SHP77 (cell line): ENCODE measurements around the gene KLHL13.
"Not testable (repeated sequence)": the region's sequence is repeated elsewhere in the genome, so short reads cannot be mapped to it uniquely, and the experiment has no call there.

Source experiments
- DNase-seq, 2 experiments: peaks; one replicate each; lab custom pipeline; 2025; lab: John Stamatoyannopoulos, UW

Gene KLHL13, protein sequence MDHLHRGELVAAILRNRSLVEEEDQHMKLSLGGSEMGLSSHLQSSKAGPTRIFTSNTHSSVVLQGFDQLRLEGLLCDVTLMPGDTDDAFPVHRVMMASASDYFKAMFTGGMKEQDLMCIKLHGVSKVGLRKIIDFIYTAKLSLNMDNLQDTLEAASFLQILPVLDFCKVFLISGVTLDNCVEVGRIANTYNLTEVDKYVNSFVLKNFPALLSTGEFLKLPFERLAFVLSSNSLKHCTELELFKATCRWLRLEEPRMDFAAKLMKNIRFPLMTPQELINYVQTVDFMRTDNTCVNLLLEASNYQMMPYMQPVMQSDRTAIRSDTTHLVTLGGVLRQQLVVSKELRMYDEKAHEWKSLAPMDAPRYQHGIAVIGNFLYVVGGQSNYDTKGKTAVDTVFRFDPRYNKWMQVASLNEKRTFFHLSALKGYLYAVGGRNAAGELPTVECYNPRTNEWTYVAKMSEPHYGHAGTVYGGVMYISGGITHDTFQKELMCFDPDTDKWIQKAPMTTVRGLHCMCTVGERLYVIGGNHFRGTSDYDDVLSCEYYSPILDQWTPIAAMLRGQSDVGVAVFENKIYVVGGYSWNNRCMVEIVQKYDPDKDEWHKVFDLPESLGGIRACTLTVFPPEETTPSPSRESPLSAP

DNA sequence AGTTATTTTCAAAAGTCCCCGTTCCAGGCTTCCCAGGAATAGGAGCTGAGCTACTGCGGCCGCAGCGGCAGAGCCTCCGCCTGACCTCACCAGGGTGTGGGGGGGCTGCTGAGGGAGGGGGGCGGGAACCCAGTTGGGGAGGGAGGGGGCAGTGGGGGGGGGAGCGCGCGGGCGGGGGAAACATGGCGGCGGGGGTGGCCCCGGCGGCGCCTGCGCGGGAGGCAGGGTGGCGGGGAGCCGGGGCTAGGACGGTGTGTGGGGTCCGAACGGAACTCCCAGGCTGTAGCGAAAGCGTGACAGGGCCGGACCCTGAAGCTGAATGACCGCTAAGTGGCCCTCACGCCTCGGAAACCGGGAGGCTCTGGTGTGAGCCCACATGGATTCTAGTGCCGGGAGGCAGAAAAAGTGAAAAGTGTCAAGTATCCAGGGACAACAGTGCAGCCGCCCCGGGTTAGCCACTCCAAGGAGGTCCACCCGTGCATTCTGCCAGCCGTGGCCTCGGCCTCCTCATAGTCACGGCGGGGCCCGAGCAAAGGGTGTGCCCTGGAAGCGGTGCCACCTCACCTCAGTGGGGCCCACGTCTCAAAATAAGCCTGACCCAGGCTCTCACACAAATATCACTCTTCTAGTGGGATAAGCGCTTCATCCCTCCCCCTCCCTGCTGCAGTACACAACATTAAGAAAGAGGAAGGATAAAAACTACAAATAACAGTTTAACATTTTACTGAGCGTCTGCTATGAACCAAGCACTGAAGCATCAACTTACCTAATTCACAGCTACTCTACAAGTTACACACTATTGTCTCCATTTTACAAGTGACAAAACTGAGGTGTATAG, at the start of gene KLHL13:
KLHL13 (minus strand) TSS at position 98 of the 838 bp plus-strand sequence. CDS start 88,337 bp downstream, outside the sequence.
- DNase-seq = peak in 1 of 2 experiments; percentile 2

DNA sequence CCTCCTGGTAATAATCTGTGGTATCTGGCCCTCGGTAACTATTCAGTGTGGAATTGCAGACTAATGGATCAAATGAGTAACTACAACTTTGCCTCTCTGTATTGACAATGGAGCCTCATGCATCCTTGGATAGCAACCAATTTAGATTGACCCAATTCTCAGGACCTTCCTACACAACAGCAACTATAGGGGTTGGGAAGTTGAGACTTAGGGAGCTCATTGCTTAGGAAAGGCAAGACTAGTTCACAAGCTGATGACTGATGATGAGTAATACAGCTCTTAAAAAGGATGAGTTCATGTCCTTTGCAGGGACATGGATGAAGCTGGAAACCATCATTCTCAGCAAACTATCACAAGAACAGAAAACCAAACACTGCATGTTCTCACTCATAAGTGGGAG, 47.5 kb upstream of the KLHL13 start:
- DNase-seq = no peak

DNA sequence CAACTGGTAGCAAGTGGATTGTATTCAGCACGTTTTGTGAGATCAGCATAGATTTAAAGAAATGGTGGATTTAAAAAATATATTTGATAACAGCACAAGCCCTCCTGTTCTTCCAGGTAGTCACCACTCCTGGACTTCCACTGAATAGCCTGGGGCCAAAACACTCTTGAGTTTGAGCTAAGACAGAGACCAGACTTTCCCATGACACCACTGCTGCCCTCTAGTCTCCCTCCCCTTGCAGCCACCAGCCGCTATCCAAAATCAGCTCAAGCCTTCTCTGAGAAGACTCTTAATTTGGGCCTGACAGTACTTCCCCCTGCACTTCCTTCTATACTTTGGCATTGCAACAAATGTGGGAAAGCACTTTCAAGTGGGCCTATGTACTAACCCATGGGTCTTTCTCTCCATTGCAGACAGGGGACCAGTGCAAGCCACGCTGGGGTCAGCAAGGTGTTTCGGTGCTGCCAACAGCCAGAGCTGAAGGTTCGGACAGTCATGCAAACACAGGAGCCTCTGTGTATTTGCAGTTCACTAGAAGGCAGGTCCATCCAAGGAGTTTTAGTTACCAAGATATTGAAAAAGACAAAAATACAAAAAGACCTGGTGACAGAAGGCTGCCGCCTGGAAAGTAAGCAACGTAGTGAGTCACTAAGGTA, 40.5 kb upstream of the KLHL13 start:
- DNase-seq = no peak

DNA sequence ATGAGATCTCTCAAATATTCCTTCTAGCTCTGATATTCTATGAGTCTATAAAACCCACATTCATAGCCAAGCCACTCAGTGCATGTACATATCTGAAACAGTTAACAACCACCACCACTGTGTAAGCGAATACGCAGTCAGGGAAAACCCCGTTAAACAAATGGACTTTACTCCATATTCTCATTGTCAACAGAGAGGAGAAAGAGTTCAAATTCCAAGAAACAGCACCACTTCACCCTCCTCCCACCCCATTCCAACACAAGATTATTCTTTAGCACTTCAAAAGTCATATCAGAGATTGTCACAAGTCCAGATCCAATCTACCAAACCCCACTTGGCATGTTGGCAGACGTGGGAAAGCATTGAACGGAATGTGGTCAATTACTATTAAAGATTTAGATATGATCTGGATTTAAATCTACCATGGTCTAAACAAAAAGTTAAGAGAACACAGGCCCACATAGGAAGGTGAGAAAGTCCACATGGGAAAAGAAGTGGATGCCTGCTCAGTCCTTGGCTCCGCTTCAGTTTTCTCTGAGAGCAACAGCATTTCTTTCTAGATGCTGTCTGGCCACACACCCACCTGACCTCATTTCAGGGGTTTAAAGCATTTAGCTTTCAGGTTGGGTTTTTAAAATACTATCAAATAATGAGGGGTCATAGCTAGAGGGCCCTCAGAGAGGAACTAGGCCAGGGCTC, 39.8 kb upstream of the KLHL13 start:
- no peak for DNase-seq

DNA sequence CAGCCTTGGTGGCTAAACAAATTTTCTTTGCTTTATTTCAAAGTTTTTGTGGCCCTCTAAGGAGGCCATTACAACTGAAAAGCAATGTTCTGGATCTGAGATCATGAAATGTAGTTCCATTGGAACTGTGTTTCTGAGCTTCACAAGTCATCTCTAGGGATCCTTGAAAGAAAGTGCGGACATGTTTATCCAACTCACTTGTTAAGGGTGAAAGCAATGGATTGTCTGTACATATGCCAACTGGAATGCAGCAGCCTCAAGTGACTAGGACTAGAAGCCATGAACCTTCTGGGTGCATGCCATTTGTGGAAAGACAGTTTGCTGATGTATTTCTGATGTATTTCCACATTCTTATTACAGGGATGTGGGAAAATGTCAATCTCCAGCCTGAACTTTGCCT, 36.7 kb upstream of the KLHL13 start:
- no peak for DNase-seq

DNA sequence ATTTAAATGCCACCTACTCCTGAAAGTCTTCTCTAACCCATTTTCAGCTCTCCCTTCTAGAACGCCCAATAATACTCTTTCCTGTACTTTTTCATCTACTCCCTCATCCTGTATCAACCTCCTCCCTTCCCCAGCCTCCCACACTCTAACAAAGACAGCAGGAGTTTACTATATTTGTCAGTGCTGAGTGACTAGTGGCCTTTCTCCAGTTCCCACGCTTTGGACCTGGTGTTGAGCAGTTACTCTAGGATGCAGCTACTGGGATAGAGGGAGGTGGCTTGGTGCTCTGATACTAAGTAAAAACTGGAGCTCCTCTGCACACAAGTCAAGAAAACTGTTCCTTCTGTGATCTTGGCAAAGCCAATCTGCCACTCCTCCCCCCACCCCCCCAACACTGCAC, 36.1 kb upstream of the KLHL13 start:
- no peak for DNase-seq

DNA sequence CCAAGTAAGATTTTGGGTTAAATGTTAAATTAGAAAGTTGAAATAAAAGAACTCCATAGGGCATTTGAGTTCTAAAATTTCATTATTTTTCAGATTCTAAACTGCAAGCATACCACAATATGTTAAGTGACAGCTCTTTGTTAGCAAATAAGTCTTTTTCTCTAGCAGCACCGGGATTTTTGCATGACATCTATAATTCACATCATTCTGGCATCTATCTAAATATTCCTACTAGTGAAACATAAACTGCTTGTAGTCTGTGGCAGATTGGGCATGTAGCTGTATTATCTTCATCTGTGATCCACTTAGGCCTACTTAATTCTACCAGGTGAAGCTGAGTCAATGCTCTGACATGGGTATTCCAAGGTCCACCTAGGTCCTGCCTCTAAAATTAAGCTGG, 32.1 kb upstream of the KLHL13 start:
- no peak for DNase-seq

DNA sequence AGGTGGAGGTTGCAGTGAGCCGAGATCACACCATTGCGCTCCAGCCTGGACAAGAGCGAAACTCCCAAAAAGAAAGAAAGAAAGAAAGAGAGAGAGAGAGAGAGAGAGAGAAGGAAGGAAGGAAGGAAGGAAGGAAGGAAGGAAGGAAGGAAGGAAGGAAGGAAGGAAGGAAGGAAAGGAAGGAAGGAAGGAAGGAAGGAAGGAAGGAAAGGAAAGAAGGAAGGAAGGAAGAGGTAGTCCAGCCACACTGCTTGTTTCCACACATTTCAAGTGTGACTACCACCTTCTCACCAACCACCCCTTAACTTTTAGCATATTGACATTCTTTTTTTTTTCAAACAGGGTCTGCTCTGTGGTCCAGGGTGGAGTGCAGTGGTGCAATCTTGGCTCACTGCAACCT, 31.2 kb upstream of the KLHL13 start:
- not testable (repeated sequence) for DNase-seq

DNA sequence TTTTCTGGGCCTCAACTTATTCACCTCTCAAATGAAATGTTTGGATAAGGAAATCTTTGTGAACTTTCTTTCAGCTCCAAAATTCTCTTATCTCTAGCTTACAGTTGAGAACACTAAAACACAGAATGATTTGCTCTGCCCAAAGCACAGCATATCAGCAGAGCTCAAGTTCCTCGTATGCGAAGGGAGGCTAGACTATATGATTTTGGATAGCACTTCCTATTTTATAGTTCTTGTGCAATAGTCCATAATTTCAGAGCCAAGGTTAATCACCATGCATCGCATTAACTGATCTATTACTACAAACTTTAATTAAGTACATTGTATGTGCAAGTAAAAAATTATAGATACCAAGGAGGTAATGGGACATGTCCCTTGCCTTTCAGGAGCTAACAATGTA, 27.0 kb upstream of the KLHL13 start:
- DNase-seq = no peak

DNA sequence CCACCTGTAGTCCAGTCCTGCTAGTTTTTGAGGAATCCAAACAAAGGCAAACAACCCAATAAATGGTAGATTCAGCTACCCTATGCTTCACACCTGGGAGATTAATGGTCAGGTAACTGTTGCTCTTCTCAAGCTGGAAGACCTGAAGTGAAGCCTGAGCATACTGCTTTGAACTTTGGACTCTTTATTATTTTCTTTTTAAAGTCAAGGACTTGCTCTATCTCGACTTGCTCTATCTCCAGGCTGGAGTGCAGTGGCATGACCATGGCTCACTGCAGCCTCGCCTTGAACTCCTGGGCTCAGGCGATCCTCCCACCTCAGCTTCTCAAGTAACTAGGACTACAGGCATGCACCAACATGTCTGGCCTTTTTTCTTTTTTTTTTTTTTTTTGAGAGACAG, 14.7 kb upstream of the KLHL13 start:
- no peak for DNase-seq

DNA sequence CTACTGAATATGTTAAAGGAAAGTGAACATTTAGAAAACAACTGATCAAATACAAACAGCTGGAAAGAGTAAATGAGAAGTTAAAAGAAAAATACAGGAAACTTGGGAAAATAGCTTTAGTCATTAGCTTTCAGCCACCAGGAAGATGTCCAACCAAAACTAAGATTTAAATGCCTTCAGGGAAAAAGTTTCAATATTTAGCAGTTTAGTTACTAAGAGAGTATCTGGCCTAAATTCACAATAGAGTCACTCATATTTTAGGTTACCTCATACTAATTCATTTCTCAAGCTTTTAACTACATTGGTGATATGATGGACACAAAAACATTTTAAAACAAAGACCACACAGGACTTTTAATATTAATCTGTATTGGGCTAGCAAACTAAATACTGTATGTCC, 13.1 kb upstream of the KLHL13 start:
- no peak for DNase-seq

DNA sequence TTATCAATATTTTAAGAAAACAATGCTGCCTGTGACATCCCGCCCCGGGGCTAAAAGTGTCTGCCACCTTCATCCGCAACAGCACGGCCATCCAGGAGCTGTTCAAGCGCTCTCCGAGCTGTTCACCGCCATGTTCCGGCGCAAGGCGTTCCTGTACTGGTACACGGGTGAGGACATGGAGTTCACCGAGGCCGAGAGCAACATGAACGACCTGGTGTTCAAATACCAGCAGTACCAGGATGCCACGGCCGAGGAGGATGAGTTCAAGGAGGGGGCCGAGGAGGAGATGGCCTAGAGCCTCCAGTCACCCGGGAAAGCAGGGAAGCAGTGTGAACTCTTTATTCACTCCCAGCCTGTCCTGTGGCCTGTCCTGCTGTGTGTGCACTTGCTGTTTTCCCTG, 12.1 kb upstream of the KLHL13 start:
- no peak for DNase-seq

DNA sequence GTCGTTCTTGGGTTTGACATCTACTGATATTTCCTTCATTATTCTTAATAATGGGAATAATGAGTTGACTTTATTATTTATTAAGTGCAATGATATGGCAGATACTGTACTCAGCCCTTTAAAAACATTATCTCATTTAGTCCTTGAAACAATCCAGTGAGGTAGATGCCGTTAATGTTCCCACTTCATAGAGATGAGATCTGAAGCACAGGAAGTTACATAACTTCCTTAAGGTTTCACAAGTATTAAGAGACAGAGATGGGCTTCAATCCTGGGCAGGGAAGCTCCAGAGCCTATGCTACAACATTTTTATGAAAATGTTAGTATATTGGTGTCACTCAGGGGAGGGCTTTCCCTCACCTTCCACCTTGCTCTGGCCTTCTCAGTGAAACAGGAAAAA, 9.7 kb upstream of the KLHL13 start:
- DNase-seq = no peak

DNA sequence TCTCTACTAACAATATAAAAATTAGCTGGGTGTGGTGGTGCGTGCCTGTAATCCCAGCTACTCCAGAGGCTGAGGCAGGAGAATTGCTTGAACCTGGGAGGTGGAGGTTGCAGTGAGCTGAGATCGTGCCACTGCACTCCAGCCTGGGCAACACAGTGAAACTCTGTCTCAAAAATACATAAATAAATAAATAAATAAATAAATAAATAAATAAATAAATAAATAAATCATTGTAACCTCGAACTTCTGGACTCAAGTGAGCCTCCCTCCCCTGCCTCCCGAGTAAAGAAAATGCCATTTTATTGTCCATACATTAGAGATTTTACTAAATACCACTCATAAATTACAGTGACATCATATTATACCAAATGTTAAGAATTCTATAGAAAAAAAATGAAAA, 7.6 kb upstream of the KLHL13 start:
- not testable (repeated sequence) for DNase-seq

DNA sequence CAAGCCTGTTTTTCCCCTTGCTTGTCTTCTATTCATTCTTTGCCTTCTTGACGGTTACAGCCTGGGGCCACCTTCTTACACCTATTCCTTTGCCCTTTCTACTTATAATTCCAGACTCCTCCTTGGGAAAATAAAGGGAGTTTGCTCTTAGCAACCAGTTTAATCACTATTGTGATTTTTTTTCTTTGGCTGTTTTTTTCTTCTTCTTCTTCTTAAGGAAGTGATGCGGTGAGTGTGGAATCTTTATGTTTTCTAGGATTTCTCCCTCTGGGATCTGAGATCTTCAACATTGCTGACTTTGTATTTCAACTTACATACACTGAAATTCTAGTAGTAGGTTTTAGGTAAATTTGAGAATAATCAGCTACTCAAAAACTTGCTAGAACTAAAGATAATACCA, 1.1 kb upstream of the KLHL13 start:
- DNase-seq = no peak

DNA sequence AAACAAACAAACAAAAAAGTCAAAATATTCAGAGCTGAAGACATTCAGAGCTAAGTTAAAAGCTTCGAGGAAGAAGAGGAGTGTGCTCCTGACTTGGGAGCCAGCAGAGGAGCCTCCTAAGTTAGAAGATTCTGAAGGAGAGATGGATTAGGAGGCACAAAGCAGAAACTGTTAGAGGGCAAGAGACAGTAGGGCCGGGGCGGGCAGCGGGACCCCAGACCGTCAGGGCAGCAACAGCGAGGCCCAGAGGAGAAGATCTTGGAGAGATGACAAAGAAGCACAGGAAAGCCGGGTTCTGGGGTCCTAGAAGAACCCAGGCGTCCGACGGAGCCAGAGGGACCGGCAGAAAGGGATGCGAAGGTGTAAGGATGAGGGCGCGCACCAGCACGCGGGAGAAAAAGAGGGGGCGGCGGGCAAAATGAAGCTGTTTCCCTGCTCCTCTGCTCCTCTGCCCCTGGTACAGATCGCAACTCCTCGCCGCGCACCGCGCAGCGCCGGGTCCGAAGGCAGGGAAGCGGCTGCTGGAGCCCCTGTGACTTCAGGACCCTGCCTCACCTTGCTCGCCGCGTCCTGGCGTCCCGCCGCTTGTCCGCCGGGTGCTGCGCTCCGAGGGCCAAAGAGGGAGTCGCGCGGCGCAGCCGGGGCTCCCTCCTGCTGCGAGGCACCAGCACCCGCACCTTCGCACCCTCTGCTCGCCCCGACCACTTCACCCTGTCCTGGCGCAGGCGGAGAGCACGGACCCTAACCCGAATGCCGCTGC, 477 bp downstream of the KLHL13 start:
- no peak for DNase-seq

DNA sequence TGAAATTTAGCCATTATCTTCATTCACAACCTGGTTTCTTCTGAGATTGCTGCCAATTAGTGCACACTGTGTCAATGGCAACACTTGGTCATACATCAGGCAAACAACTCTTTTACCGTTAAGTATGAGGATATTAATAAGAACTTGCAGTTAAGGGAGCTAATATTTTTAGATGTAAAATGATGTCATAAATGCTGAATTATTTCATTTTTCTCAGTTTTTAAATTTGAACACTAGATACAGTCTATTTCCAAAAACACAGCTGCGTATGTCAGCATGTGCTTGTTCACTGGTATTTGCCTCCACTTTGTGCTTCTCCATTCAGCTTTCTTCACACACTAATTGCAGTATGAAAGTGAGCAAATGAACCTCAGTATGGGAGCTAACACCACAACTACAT, 1.6 kb downstream of the KLHL13 start:
- DNase-seq = no peak

DNA sequence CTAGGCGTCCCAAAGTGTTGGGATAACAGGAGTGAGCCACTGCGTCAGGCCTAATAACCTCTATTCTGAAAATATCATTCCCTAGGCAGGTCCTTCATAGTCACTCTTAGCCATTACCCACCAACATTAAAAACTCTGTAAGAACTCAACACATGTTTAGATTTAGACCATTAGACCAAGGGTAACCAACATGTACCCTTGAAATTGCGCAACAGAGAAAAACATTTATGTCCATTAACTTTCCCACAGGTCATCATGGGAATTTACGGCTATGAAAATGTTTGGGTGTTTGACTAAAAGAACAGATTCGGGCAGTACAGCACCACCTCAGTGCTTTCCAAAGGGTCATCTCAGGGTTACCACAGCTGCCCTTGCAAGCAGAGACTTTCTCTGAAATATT, 7.5 kb downstream of the KLHL13 start:
- DNase-seq = no peak

DNA sequence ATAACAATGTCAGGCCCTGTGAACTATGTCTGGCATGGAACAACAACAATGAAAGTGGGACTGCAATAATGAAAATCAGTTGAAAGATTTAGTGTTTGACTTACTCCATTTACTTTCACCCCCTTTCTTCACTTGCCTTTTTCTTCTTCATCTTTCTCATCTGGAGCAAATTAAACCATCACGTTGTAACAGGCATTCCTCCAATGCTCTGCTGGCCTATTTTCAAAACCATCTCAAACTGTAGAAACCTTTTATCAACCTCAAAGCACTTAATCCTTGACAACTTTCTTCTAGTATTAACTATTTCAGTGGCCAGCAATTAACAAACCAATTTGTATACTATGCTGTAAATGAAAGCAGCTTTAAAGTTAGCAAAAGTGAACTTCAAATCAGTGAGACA, 8.3 kb downstream of the KLHL13 start:
- DNase-seq = no peak

DNA sequence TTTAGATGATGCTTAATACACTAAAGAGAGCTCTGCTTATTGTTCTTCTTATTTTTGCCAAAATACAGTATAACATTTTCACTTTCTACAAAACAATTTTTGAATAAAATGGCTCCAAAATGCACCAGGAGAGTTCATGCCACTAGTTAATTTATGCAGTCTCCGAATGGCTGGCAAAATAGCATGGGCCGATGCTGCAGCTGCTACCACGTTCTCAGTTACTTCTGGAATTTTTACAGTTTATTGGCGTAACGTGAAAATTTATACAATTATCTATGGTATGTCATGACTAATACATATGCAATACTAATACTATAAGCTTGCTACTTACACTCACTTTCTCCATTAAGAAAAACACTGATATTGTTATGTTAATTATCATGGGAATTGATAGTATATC, 16.5 kb downstream of the KLHL13 start:
- no peak for DNase-seq

DNA sequence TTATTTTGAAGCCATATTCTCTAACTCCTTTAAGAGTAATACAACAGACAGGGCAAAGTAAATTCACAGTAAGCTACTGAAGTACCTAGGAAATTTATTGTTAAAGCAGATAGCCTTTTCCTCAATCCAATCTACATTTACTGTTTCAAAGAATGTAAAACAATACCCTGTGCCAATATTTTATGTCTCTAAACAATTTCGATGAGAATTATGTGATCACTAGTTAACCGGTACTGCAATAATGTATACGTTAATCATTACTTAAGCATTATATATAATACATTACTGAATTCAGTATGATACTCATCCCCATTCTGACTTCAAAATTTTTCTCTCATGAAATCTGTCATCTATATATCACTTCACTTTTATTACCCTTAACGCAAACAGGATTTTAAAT, 28.5 kb downstream of the KLHL13 start:
- DNase-seq = no peak
